Skin epidermis (tissue), 12 donors: ENCODE results near the gene PARVB.

Experiments used
- H3K27ac ChIP-seq, 21 experiments: fragments of 200-600 bp; sonication (generic) in 11 of 21; one replicate each; pipeline ENCODE4 v1.5.0; 2020; ENCODE audit warnings: mild to moderate bottlenecking in 3 of 21, inconsistent platforms in 2 of 21, moderate library complexity in 2 of 21
- H3K4me3 ChIP-seq, 7 experiments: fragments of 200-600 bp; sonication (generic) in 2 of 7; one replicate each; pipeline ENCODE4 v1.5.0; 2020; ENCODE audit warnings: inconsistent platforms in 2 of 7, mild to moderate bottlenecking in 2 of 7, moderate library complexity in 1 of 7

The PARVB gene

GRCh38 chr22:44185237-44186120 is 161.4 kb downstream of the PARVB start:
- Histone ChIP-seq H3K4me3 (no peak overlapping the region), H3K27ac (no peak overlapping the region)

- H3K27ac ChIP-seq = no peak overlapping the region
- H3K4me3 ChIP-seq = no peak overlapping the region
Measured at GRCh38 chr22:44186121-44186510, 162.0 kb downstream of the PARVB start.

GRCh38 chr22:44186737-44187136 is 162.6 kb downstream of the PARVB start:
- Histone ChIP-seq H3K4me3 (no peak overlapping the region), H3K27ac (no peak overlapping the region)

GRCh38 chr22:44187652-44188230 is 163.6 kb downstream of the PARVB start:
- Histone ChIP-seq H3K27ac (no peak overlapping the region), H3K4me3 (no peak overlapping the region)

- Histone ChIP-seq H3K27ac (no peak overlapping the region), H3K4me3 (no peak overlapping the region)
Measured at GRCh38 chr22:44188316-44188715, 164.2 kb downstream of the PARVB start.

GRCh38 chr22:44188986-44189630 is 165.0 kb downstream of the PARVB start:
- H3K4me3 ChIP-seq = no peak overlapping the region
- no peak overlapping the region for H3K27ac ChIP-seq

- H3K27ac ChIP-seq = no peak overlapping the region
- no peak overlapping the region for H3K4me3 ChIP-seq
Measured at GRCh38 chr22:44190381-44190976, 166.4 kb downstream of the PARVB start.

GRCh38 chr22:44191036-44191454 is 166.9 kb downstream of the PARVB start:
- no peak overlapping the region for H3K4me3 ChIP-seq
- no peak overlapping the region for H3K27ac ChIP-seq

- H3K4me3 ChIP-seq = no peak overlapping the region
- H3K27ac ChIP-seq = no peak overlapping the region
Measured at GRCh38 chr22:44192098-44192815, 168.2 kb downstream of the PARVB start.

- no peak overlapping the region for H3K4me3 ChIP-seq
- H3K27ac ChIP-seq = no peak overlapping the region
Measured at GRCh38 chr22:44192816-44193534, 168.9 kb downstream of the PARVB start.

GRCh38 chr22:44193535-44193891 is 169.4 kb downstream of the PARVB start:
- Histone ChIP-seq H3K4me3 (no peak overlapping the region), H3K27ac (no peak overlapping the region)

- Histone ChIP-seq H3K4me3 (no peak overlapping the region), H3K27ac (no peak overlapping the region)
Measured at GRCh38 chr22:44194569-44194968, 170.5 kb downstream of the PARVB start.

- Histone ChIP-seq H3K27ac (no peak overlapping the region), H3K4me3 (no peak overlapping the region)
Measured at GRCh38 chr22:44195189-44195871, 171.2 kb downstream of the PARVB start.

GRCh38 chr22:44196241-44196640 is 172.1 kb downstream of the PARVB start:
- Histone ChIP-seq H3K4me3 (no peak overlapping the region), H3K27ac (no peak overlapping the region)

- no peak overlapping the region for H3K4me3 ChIP-seq
Measured at GRCh38 chr22:44196731-44197131, 172.6 kb downstream of the PARVB start.

GRCh38 chr22:44197271-44197670 is 173.2 kb downstream of the PARVB start:
- no peak overlapping the region for H3K4me3 ChIP-seq
- H3K27ac ChIP-seq = no peak overlapping the region

More at GRCh38 chr22:44196731-44197131, 172.6 kb downstream of the PARVB start:
- H3K27ac ChIP-seq = no peak overlapping the region

GRCh38 chr22:44199164-44199563 is 175.1 kb downstream of the PARVB start:
- H3K4me3 ChIP-seq = no peak overlapping the region
- no peak overlapping the region for H3K27ac ChIP-seq

GRCh38 chr22:44199866-44200265 is 175.8 kb downstream of the PARVB start:
- Histone ChIP-seq H3K4me3 (no peak overlapping the region), H3K27ac (no peak overlapping the region)

- Histone ChIP-seq H3K4me3 (no peak overlapping the region), H3K27ac (no peak overlapping the region)
Measured at GRCh38 chr22:44200451-44200850, 176.3 kb downstream of the PARVB start.
